SH-SY5Y (cell line): ENCODE data around the gene ZBTB7C.

Experiments
- GATA2 ChIP-seq: IDR thresholded peaks from 2 replicates; pipeline ENCODE4 v1.6.1; 2011; ENCODE audit warnings: mild to moderate bottlenecking, low read depth, low read length
- GATA3 ChIP-seq: IDR thresholded peaks from 2 replicates; pipeline ENCODE4 v1.6.1; 2011; ENCODE audit warnings: low read depth, mild to moderate bottlenecking, low read length, moderate library complexity

DNA sequence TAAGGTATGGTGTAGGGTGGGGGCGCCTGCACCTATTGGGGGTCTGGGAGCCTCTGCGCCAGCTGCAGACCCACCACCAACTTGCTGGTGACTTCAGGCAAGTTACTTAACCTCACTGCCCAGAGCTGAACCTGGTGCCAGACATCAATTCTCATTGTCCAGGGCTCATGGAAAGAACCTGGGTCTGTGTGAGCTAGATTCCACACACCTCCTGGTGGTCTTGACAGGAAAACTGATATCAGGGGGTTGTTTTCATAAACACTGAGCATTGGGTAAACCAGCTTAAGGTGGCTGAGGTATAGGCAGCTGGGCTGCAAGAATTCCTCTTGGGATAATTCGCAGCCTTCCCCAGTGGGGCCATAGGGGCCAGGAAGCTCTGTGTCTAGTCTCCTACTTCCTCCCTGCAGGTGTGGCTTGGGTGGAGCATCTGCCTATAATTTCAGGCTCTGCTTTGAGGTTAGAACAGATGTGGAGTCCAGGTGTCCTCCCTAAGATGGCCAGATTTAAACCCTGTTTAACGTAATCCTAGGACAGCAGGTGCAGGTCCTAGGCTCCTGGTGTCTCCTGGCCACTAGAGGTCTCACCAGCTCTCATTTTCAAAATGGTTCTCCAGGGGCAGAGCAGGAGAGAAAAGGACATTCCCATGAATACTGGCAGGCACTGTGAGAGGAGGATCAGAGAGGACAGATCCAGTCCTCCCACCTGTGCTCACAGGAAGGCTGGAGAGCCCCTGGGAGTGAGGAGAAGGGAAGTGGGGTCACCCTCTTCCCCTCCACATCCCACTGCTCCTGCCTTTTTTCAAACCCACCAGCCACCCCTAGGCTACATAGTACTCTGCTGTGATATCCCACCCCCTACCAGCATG lies 378.3 kb downstream of the ZBTB7C start:
- TF ChIP-seq GATA2 (no peak), GATA3 (no peak)
